Ureter (tissue), 1 donor: ENCODE results near the gene RCOR1. TPM values are rescaled to one million over a fixed set of nuclear protein-coding genes. Genes with fewer than 3 reads are reported as not detected.

Source experiments
- DNase-seq: peaks from one replicate; pipeline ENCODE4 v3.0.0-alpha.2; 2020; ENCODE audit warnings: low spot score
- total RNA-seq: library from RNA; stranded (reverse); gene quantifications from one replicate; pipeline ENCODE4 v1.2.4, GENCODE V29; 2023
- donor health status: DM: yes; HTN: yes; CAD: no.

The RCOR1 gene
- total RNA-seq, 1 donor from 2014 or later: 21.9 TPM

GRCh38 chr14:102774391-102775153, 182.1 kb downstream of the RCOR1 start:
- peak; percentile 67 for DNase-seq

- no peak for DNase-seq
Observed at GRCh38 chr14:102775855-102776760, 183.7 kb downstream of the RCOR1 start.

GRCh38 chr14:102776761-102777710, 184.6 kb downstream of the RCOR1 start, which contains the start of gene TRAF3:
Gene TRAF3, plus strand, starts transcription at chr14:102777449. Its CDS starts 92,753 bp downstream, at chr14:102870202.
- peak; percentile 69 for DNase-seq

GRCh38 chr14:102777711-102778337, 185.4 kb downstream of the RCOR1 start:
- DNase-seq: no peak

- DNase-seq: no peak
Observed at GRCh38 chr14:102778338-102779083, 186.1 kb downstream of the RCOR1 start.

- DNase-seq: no peak
Observed at GRCh38 chr14:102779084-102779462, 186.6 kb downstream of the RCOR1 start.

- DNase-seq: no peak
Observed at GRCh38 chr14:102779574-102780315, 187.3 kb downstream of the RCOR1 start.

Other genes starting within 250 kb of the RCOR1 start
- gene CINP, start 229.8 kb upstream of the RCOR1 start, total RNA-seq: 31.2 TPM
- 36.3 TPM for gene TECPR2, start 229.7 kb upstream of the RCOR1 start, total RNA-seq
- 11.5 TPM for gene ANKRD9, start 82.9 kb upstream of the RCOR1 start, total RNA-seq
- gene TRAF3, start 184.8 kb downstream of the RCOR1 start, total RNA-seq: 29.9 TPM